A549 (cell line): Measurements from ENCODE around the gene NADK2. TPM values are rescaled to one million over a fixed set of nuclear protein-coding genes. Genes with fewer than 3 reads are reported as not detected.
A peak's percentile ranks its signal among the peaks of the same experiment; 100 is the strongest.

Source experiments
- ATAC-seq, 2 experiments: fragments of 200-7000 bp in 1 of 2; fragments of >200 bp in 1 of 2; cut with Nextera tagmentation in 1 of 2; cut with Tn5 transposase in 1 of 2; 3 replicates each; pipeline versions ENCODE4 v1.8.0 to v1.9.1; 2018 to 2020; ENCODE audit warnings: mild to moderate bottlenecking in 1 of 2, moderate library complexity in 1 of 2
- CTCF ChIA-PET: fragments of 300-600 bp; sonication (Branson Sonifier 250); formaldehyde crosslinking; extraction: SDS; loops from one replicate; lab custom pipeline; 2021; ENCODE audit warnings: antibody characterized with exemption, inconsistent platforms; lab: Yijun Ruan, JAX
- POLR2A ChIA-PET: fragments of 350-600 bp; formaldehyde crosslinking; extraction: SDS; loops from one replicate; lab custom pipeline; 2021; ENCODE audit warnings: antibody characterized with exemption, inconsistent platforms; lab: Yijun Ruan, JAX
- DNase-seq, 2 experiments: peaks; one replicate each; pipeline versions ENCODE4 v3.0.0 to v3.0.0-alpha.2; 2011 to 2016; ENCODE audit warnings: low read depth in 1 of 2, low spot score in 1 of 2
- FAIRE-seq: peaks from 2 replicates; lab custom pipeline; 2011; peaks lifted over from hg19 to GRCh38; lab: Jason Lieb, UNC
- H3K27ac ChIP-seq, 2 experiments: fragments of >200 bp; sonication (Bioruptor Twin); formaldehyde crosslinking; 3 replicates each; pipeline ENCODE4 v1.5.1; 2016 to 2017
- H3K4me1 ChIP-seq: fragments of >200 bp; sonication (Bioruptor Twin); formaldehyde crosslinking; 3 replicates; pipeline ENCODE4 v1.6.1; 2016
- H3K4me2 ChIP-seq: fragments of >200 bp; sonication (Bioruptor Twin); formaldehyde crosslinking; 3 replicates; pipeline ENCODE4 v1.6.1; 2016
- H3K4me3 ChIP-seq: fragments of >200 bp; sonication (Bioruptor Twin); formaldehyde crosslinking; 3 replicates; pipeline ENCODE4 v1.5.1; 2016
- H3K9me3 ChIP-seq: fragments of >200 bp; sonication (Bioruptor Twin); formaldehyde crosslinking; 3 replicates; pipeline ENCODE4 v1.6.1; 2016
- BHLHE40 ChIP-seq: IDR thresholded peaks from 2 replicates; pipeline ENCODE4 v1.6.1; 2012; ENCODE audit warnings: low read depth, low read length, inconsistent platforms
- CBX2 ChIP-seq: fragments of 200-600 bp; sonication (generic); IDR thresholded peaks from 2 replicates; pipeline ENCODE4 v1.6.1; 2016; ENCODE audit warnings: low read depth, mild to moderate bottlenecking, borderline replicate concordance
- CBX8 ChIP-seq: fragments of 200-600 bp; sonication (generic); IDR thresholded peaks from 2 replicates; pipeline ENCODE4 v1.6.1; 2016
- CEBPB ChIP-seq, 2 experiments: fragments of >200 bp in 1 of 2; sonication (Bioruptor Twin) in 1 of 2; formaldehyde crosslinking in 1 of 2; IDR thresholded peaks; 2 replicates each; pipeline ENCODE4 v1.6.1; 2012 to 2016
- CHD4 ChIP-seq: fragments of 200-600 bp; sonication (generic); IDR thresholded peaks from 2 replicates; pipeline ENCODE4 v1.6.1; 2016; ENCODE audit warnings: antibody characterized with exemption, mild to moderate bottlenecking, borderline replicate concordance
- EHMT2 ChIP-seq: fragments of 200-600 bp; sonication (generic); IDR thresholded peaks from 2 replicates; pipeline ENCODE4 v1.6.1; 2016; ENCODE audit warnings: antibody characterized with exemption, low read depth, mild to moderate bottlenecking, moderate library complexity
- ELK1 ChIP-seq: fragments of 150-350 bp; IDR thresholded peaks from 2 replicates; pipeline ENCODE4 v1.6.1; 2014; ENCODE audit warnings: low read depth, mild to moderate bottlenecking, low read length
- ESRRA ChIP-seq: fragments of 150-350 bp; IDR thresholded peaks from 2 replicates; pipeline ENCODE4 v1.6.1; 2014; ENCODE audit warnings: mild to moderate bottlenecking, low read length, borderline replicate concordance
- FOSL2 ChIP-seq, 2 experiments: fragments of 450-650 bp in 1 of 2; fragments of >200 bp in 1 of 2; sonication (Bioruptor Twin) in 1 of 2; formaldehyde crosslinking; IDR thresholded peaks; 2 replicates each; pipeline versions ENCODE4 v1.5.0 to v1.6.1; 2016 to 2020; ENCODE audit warnings: mild to moderate bottlenecking in 1 of 2, moderate library complexity in 1 of 2
- HDAC2 ChIP-seq: fragments of 200-600 bp; sonication (generic); IDR thresholded peaks from 2 replicates; pipeline ENCODE4 v1.6.1; 2016
- HES2 ChIP-seq: fragments of >200 bp; sonication (Bioruptor Twin); formaldehyde crosslinking; IDR thresholded peaks from 2 replicates; pipeline ENCODE4 v1.6.1; 2016
- HMGXB4 ChIP-seq: fragments of 250-450 bp; sonication (Bioruptor Pico); IDR thresholded peaks from 2 replicates; pipeline ENCODE4 v1.5.0; 2021; ENCODE audit warnings: mild to moderate bottlenecking, moderate library complexity, borderline replicate concordance
- HOXA7 ChIP-seq: fragments of 250-450 bp; sonication (Bioruptor Pico); IDR thresholded peaks from 2 replicates; pipeline ENCODE4 v1.5.0; 2020; ENCODE audit warnings: mild to moderate bottlenecking, moderate library complexity
- HOXB5 ChIP-seq: fragments of 250-450 bp; sonication (Bioruptor Pico); IDR thresholded peaks from 2 replicates; pipeline ENCODE4 v1.5.0; 2020; ENCODE audit warnings: mild to moderate bottlenecking, moderate library complexity
- JUN ChIP-seq, 2 experiments: fragments of >200 bp; sonication (Bioruptor Twin); formaldehyde crosslinking; IDR thresholded peaks; 2 replicates in 1 of 2; 3 replicates in 1 of 2; pipeline ENCODE4 v1.6.1; 2016 to 2017
- JUNB ChIP-seq: fragments of >200 bp; sonication (Bioruptor Twin); formaldehyde crosslinking; IDR thresholded peaks from 2 replicates; pipeline ENCODE4 v1.6.1; 2016
- KDM1A ChIP-seq: fragments of 200-600 bp; sonication (generic); IDR thresholded peaks from 2 replicates; pipeline ENCODE4 v1.6.1; 2016; ENCODE audit warnings: low read depth, mild to moderate bottlenecking
- NPAS2 ChIP-seq: fragments of 250-450 bp; sonication (Bioruptor Pico); IDR thresholded peaks from 2 replicates; pipeline ENCODE4 v1.8.0; 2022; ENCODE audit warnings: mild to moderate bottlenecking, moderate library complexity, borderline replicate concordance
- PHF8 ChIP-seq: fragments of 200-600 bp; sonication (generic); IDR thresholded peaks from 2 replicates; pipeline ENCODE4 v1.6.1; 2016; ENCODE audit warnings: low read depth, mild to moderate bottlenecking, antibody characterized with exemption, moderate library complexity, borderline replicate concordance
- RAD21 ChIP-seq, 2 experiments: fragments of >200 bp in 1 of 2; sonication (Bioruptor Twin) in 1 of 2; formaldehyde crosslinking in 1 of 2; IDR thresholded peaks in 1 of 2; conservative IDR thresholded peaks in 1 of 2; 2 replicates in 1 of 2; 3 replicates in 1 of 2; pipeline ENCODE4 v1.6.1; 2012 to 2018; ENCODE audit warnings: inconsistent platforms in 1 of 2
- RARB ChIP-seq: fragments of 250-450 bp; sonication (Bioruptor Pico); IDR thresholded peaks from 2 replicates; pipeline ENCODE4 v1.8.0; 2021; ENCODE audit warnings: mild to moderate bottlenecking, moderate library complexity
- RCOR1 ChIP-seq: fragments of 150-350 bp; IDR thresholded peaks from 2 replicates; pipeline ENCODE4 v1.6.1; 2014; ENCODE audit warnings: antibody characterized with exemption, low read length, low read depth
- REST ChIP-seq: fragments of 200-600 bp; sonication (generic); IDR thresholded peaks from 2 replicates; pipeline ENCODE4 v1.6.1; 2016; ENCODE audit warnings: antibody characterized with exemption, mild to moderate bottlenecking, moderate library complexity
- RNF2 ChIP-seq: fragments of 200-600 bp; sonication (generic); IDR thresholded peaks from 2 replicates; pipeline ENCODE4 v1.6.1; 2016; ENCODE audit warnings: low read depth, mild to moderate bottlenecking, antibody characterized with exemption, moderate library complexity, borderline replicate concordance
- SMC3 ChIP-seq: fragments of >200 bp; sonication (Bioruptor Twin); formaldehyde crosslinking; IDR thresholded peaks from 3 replicates; pipeline ENCODE4 v1.6.1; 2018; ENCODE audit warnings: inconsistent platforms
- USF2 ChIP-seq: fragments of 450-650 bp; IDR thresholded peaks from 2 replicates; pipeline ENCODE4 v1.6.1; 2014; ENCODE audit warnings: antibody characterized with exemption
- ZNF302 ChIP-seq: fragments of 250-450 bp; sonication (Bioruptor Pico); IDR thresholded peaks from 2 replicates; pipeline ENCODE4 v1.9.0; 2021; ENCODE audit warnings: inconsistent platforms, mild to moderate bottlenecking, moderate library complexity
- WGBS: methylation state at CpG from one replicate; pipeline ENCODE4 v1.1.6; 2017; ENCODE audit errors: missing lambda C conversion rate; 5-methylcytosine and 5-hydroxymethylcytosine counted together
- polyA minus RNA-seq: library from RNA; depleted of rRNA, polyadenylated mRNA; stranded (reverse); fragments of >200 nt; gene quantifications from 2 replicates; pipeline ENCODE4 v1.2.3, GENCODE V29; 2011; rRNA and poly(A)+ RNA removed
- polyA plus RNA-seq, 4 experiments: library from polyadenylated mRNA; depleted of rRNA in 3 of 4; stranded (reverse); fragments of >200 nt; fragmentation: RNase III in 1 of 4; extraction: RNeasy Plus Mini Kit Qiagen cat#74134 plus additional on column Dnase treatment in 1 of 4; gene quantifications; 2 replicates in 3 of 4; 3 replicates in 1 of 4; pipeline ENCODE4 v1.2.3, GENCODE V29; 2011 to 2017
- TF ChIP-seq, protein P1 (sequence below): IDR thresholded peaks from 2 replicates; pipeline ENCODE4 v1.6.1; 2012; ENCODE audit warnings: low read depth, borderline replicate concordance

The NADK2 gene
- 17.8 and 21.9 TPM in 2 replicates for polyA plus RNA-seq (2011; rRNA removed)
- 6.2 and 6.9 TPM in 2 replicates for polyA plus RNA-seq (2012; cell fraction: cytosol; rRNA removed)
- 3.2 and 5.2 TPM in 2 replicates for polyA plus RNA-seq (2012; cell fraction: nucleus; rRNA removed)
- polyA plus RNA-seq (2017; fragmentation: RNase III; extraction: RNeasy Plus Mini Kit Qiagen cat#74134 plus additional on column Dnase treatment), result 12.6 to 14.0 TPM (median 13.2 TPM) in 3 replicates
- polyA minus RNA-seq, result 11.6 and 15.8 TPM in 2 replicates

GRCh38 chr5:36241631-36242533 lies at the start of gene NADK2:
NADK2 (minus strand) TSS chr5:36241925; CDS start chr5:36241798, 127 bp downstream.
- DNase-seq (peak; percentile 87 to 96), FAIRE-seq (no peak), ATAC-seq (peak; percentile 87 to 94)
- H3K4me2 ChIP-seq, result peak within 1 kb of the TSS; percentile 95
- WGBS, result 2% methylated on average over 36 of the region's 100 CpGs
- H3K4me1 ChIP-seq, result peaks cover 24% of the 10 kb centered on the region; the same call in 2 of the 3 replicates
- CTCF ChIA-PET, result interaction anchor here (0.7 to 4.4 kb wide), 30 partner anchors 8 to 454 kb away, joined by 3 to 21 read pairs (median 5); partner anchors contain the start of gene LMBRD2
- POLR2A ChIA-PET, result interaction anchor here (0.9 to 2.8 kb wide), 3 partner anchors 10 to 449 kb away, joined by 4 to 19 read pairs (median 5); partner anchors contain the start of genes LMBRD2 and SKP2
- peak within 1 kb of the TSS; percentile 87 for H3K4me3 ChIP-seq
- no peaks in the 10 kb centered on the region for H3K9me3 ChIP-seq
- peak within 1 kb of the TSS; percentile 90 to 93 for H3K27ac ChIP-seq
- TF ChIP-seq RNF2 (0 out of 2 replicates have a peak, but pooled peaks have one; percentile 24), USF2 (peak; percentile 68), HOXA7 (CRISPR knock-in tag) (no peak), PHF8 (peak; percentile 79; the same call in 1 of the 2 replicates), NPAS2 (CRISPR knock-in tag) (0 out of 2 replicates have a peak, but pooled peaks have one; percentile 45), SMC3 (peak; percentile 41; the same call in 1 of the 3 replicates), HES2 (no peak), RARB (CRISPR knock-in tag) (no peak), RCOR1 (no peak), JUNB (no peak), CBX8 (no peak), BHLHE40 (no peak), ESRRA (no peak), ZNF302 (CRISPR knock-in tag) (no peak), EHMT2 (no peak), KDM1A (no peak), REST (peak; percentile 40; the same call in 1 of the 2 replicates), FOSL2 (IDR thresholded peaks at IDR 0.05) (no peak), FOSL2 (CRISPR knock-in tag; IDR thresholded peaks at IDR 0.05) (0 out of 2 replicates have a peak, but pooled peaks have one; percentile 13), CHD4 (no peak), RAD21 (conservative IDR thresholded peaks at IDR 0.05 in 1 of 2, IDR thresholded peaks at IDR 0.05 in 1 of 2) (peak; percentile 21 to 48; a peak in 3 of 5 replicates), CEBPB (IDR thresholded peaks at IDR 0.05) (peak; percentile 40 to 63; a peak in 2 of 4 replicates), HOXB5 (peak; percentile 82), HDAC2 (no peak), ELK1 (no peak), HMGXB4 (CRISPR knock-in tag) (no peak), JUN (IDR thresholded peaks at IDR 0.05) (peak; percentile 26 to 76; a peak in 3 of 5 replicates), CBX2 (no peak)
- TF ChIP-seq, protein P1, sequence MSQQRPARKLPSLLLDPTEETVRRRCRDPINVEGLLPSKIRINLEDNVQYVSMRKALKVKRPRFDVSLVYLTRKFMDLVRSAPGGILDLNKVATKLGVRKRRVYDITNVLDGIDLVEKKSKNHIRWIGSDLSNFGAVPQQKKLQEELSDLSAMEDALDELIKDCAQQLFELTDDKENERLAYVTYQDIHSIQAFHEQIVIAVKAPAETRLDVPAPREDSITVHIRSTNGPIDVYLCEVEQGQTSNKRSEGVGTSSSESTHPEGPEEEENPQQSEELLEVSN, result peak; percentile 99
